GM18951 (cell line): Measurements from ENCODE around the gene WDR44.

Experiments used
- POLR2A ChIP-seq: IDR thresholded peaks from 4 replicates; pipeline ENCODE4 v1.6.1; 2011; ENCODE audit warnings: mild to moderate bottlenecking; ENCODE audit not compliant: insufficient read length, insufficient read depth; ENCODE audit errors: extremely low read depth
- in situ Hi-C: fragments of 300-500 bp; cut with MboI; formaldehyde crosslinking; loops from one replicate; pipeline ENCODE4 v1.12.0; 2022; ENCODE audit warnings: low sequenced_read_pairs, mixed read lengths, inconsistent platforms; ENCODE audit not compliant: unreplicated experiment

Gene WDR44

DNA sequence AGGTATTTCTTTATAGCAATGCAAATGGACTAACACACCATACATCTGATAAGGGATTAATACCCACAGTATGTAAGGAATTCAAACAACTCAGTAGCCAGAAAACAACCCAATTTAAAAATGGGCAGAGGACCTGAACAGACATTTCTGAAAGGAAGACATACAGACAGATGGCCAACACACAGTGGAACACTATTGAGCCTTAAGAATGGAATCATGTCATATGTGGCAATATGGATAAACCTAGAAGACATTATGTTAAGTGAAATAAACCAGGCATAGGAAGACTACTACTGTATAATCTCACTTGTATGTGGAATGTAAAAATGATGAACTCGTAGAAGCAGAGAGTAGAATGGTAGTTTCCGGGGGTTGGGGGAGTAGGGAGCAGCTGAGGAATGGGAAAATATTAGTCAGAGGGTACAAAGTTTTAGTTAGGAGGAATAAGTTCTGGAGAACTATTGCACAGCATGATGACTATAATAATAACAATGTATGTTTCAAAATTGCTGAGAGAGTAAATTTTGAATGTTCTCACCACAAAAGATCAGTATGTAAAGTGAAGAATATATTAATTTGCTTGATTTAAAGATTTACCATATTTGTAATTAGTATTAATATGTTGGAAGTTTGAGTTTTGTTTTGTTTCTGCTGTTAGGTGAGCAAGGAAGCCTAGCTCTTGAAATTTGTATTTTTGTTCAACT lies 25.2 kb downstream of the WDR44 start:
- no peak for TF ChIP-seq POLR2A
- in situ Hi-C loops = no loop called here

- in situ Hi-C loops = no loop called here
- TF ChIP-seq POLR2A = no peak
These were observed 27.6 kb downstream of the WDR44 start for GRCh38 chrX:118373538-118373937.

DNA sequence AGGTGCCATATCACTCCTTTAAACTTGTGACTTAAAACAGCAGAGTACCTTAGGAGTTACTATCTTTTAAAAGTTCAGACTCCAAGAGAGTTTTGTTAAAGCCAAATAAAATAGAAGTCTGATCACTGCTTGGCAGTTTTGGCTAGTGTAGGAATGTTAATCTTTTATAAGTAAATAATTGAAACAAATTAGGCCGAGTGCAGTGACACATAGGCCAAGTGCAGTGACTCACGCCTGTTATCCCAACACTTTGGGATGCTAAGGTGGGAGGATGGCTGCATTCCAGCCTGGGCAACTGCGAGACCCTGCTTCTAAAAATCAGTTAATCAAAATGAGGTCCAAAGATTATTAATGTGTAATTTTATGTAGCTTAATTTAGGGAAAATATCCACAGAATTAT lies 37.2 kb downstream of the WDR44 start:
- in situ Hi-C loops = no loop called here

DNA sequence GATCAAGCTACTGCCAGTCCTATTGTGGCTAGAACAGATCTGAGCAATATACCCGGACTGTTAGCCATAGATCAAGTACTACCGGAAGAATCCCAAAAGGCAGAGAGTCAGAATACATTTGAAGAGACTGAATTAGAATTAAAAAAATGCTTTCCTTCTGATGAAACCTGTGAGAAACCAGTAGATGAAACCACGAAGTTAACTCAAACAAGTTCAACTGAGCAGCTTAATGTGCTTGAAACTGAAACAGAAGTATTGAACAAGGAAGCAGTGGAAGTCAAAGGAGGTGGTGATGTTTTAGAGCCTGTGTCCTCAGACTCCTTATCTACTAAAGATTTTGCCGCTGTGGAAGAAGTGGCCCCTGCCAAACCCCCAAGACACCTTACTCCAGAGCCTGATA lies 46.8 kb downstream of the WDR44 start:
- TF ChIP-seq POLR2A = no peak
- in situ Hi-C loops = no loop called here

More for the DNA sequence above, 37.2 kb downstream of the WDR44 start:
- no peak for TF ChIP-seq POLR2A

- TF ChIP-seq POLR2A = no peak
- in situ Hi-C loops = no loop called here
These were observed 50.2 kb downstream of the WDR44 start for GRCh38 chrX:118396113-118396512.

GRCh38 chrX:118418811-118419251 lies 72.9 kb downstream of the WDR44 start:
- no peak for TF ChIP-seq POLR2A

DNA sequence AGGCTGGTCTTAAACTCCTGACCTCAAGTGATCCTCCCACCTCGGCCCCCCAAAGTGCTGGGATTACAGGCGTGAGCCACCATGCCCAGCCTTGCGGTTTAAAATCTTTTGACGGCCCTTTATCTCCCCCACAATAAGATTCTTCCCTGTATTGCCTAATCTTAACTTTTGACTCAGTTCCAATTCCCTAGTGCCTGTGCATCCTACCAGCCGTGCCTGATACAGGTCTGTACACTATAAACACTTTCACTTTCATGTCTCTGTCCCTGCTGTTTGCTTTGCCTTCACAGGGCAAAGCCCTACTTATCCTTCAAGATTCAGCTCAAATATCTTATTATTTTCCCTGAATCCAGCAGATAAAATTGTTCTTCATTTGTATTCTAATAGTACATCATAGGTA lies 74.6 kb downstream of the WDR44 start:
- in situ Hi-C loops = no loop called here
- TF ChIP-seq POLR2A = no peak

More at GRCh38 chrX:118418811-118419251, 72.9 kb downstream of the WDR44 start:
- in situ Hi-C loops = no loop called here

- TF ChIP-seq POLR2A = no peak
- in situ Hi-C loops = no loop called here
These were observed 77.7 kb downstream of the WDR44 start for GRCh38 chrX:118423558-118423957.

GRCh38 chrX:118432799-118433198 lies 86.9 kb downstream of the WDR44 start:
- no peak for TF ChIP-seq POLR2A
- in situ Hi-C loops = no loop called here

- in situ Hi-C loops = no loop called here
- TF ChIP-seq POLR2A = no peak
These were observed 91.4 kb downstream of the WDR44 start for GRCh38 chrX:118437283-118437682.

DNA sequence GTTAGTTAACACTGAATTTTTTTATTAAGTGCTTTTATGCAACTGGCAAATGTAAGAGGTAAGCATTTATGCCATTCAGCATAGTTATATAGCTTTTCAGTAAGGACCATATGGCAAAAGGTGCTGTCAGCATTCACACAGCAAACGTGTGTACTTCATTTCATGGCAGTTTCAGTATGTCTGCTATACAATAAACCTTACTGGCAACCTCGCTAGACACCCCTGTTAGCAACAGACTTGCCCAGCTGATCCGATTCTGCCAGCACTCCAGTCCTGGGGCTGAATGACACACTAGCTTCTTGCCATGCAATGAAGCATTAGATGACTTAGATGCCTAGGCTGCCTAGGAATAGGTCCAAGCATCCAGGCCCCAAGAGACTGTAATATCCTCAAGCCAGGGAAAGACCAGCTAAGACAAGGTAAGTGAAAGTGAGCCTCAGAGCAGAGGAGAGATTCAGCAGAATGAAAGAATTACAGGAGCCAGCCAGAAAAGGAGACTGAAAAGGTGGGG lies 102.4 kb downstream of the WDR44 start:
- TF ChIP-seq POLR2A = no peak
- in situ Hi-C loops = no loop called here

DNA sequence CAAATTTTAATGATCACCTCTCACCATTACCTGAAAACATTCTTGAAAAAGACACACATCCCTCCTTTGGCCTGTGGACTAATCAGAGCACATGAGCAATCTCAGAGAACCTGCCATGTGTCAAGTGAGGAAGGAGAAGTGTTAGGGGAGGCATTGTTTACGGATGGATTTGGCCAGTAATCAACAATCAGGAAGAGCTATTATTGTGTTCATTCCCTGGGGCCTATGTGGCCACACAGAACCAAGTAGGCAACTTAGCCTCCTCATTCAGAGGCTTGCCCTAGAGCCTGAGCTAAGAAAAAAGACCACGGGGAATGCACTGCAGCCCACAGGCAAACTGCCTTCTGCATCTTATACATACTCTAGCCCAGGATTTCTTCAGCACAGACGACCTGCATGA lies 109.1 kb downstream of the WDR44 start:
- TF ChIP-seq POLR2A = no peak
- in situ Hi-C loops = no loop called here

DNA sequence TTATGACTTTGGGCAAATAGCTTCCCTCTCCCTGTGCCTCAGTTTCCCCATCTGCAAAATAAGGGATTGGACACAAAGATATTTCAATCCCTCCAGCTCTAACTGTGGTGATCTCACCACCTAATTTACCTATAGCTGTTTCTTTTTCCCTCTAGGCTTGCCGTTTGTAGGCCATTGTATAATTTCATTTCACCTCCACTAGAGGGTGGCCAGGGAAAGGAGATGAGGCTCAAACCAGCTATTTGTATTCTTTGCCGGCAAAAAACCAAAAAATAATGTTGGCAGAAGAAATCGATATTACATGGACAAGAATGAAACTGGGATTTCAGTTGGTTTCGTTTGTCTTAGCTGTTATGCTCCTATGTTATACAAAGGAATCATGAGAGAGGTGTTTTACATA lies 113.6 kb downstream of the WDR44 start:
- in situ Hi-C loops = no loop called here
- TF ChIP-seq POLR2A = no peak

GRCh38 chrX:118464501-118464900 lies 118.6 kb downstream of the WDR44 start:
- in situ Hi-C loops = no loop called here
- no peak for TF ChIP-seq POLR2A
